K562 treated with DMSO at 1 percent for 24 hours (cell line): ENCODE measurements around the gene TMPRSS12. TPM values are rescaled to one million over a fixed set of nuclear protein-coding genes. Genes with fewer than 3 reads are reported as not detected.

Source experiments
- total RNA-seq: library from RNA; unstranded; fragments of 300-600 nt; gene quantifications from 2 replicates; pipeline ENCODE4 v1.2.3, GENCODE V29; 2022; ENCODE audit warnings: low read depth; ENCODE audit not compliant: insufficient read depth

Gene TMPRSS12, protein sequence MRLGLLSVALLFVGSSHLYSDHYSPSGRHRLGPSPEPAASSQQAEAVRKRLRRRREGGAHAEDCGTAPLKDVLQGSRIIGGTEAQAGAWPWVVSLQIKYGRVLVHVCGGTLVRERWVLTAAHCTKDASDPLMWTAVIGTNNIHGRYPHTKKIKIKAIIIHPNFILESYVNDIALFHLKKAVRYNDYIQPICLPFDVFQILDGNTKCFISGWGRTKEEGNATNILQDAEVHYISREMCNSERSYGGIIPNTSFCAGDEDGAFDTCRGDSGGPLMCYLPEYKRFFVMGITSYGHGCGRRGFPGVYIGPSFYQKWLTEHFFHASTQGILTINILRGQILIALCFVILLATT
- total RNA-seq = not detected in 2 replicates

DNA sequence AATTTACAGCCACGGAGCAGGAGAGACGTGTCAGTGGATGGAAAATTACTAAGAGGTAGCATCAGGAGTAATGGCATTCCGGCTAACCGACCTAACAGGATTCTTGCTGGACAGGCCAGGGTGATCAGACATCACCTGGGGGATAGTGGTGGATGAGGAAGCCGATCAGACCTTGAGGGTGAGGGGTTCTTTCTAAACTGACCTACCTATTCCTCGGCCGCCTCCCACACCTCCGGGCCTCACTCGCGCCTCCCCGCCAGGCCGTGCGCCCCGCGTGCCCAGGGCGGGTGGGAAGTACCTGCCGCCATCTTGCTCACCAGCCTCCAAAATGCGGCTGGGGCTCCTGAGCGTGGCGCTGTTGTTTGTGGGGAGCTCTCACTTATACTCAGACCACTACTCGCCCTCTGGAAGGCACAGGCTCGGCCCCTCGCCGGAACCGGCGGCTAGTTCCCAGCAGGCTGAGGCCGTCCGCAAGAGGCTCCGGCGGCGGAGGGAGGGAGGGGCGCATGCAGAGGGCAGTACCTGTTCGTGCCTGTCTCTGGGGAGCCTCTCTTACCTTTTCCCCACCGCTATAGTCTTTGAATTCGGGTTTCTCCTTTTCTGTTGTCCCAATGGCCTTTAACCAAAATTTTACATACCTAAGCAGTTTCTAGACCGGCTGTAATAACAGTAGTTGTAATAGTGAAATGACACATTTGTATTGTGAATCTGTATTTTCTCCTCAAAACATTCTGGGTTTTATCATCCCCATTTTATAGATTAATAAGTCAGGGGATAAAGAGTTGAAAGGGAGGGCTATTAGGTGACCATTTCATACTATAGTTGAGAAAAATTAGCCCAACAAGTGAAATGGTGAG is at the start of gene TMPRSS12:
TMPRSS12 (plus strand) TSS at position 290 of the 857 bp plus-strand sequence; CDS start at position 329, 39 bp downstream.

Other genes with a start within 250 kb of the TMPRSS12 start
- 16.4 and 18.7 TPM in 2 replicates for gene ATF1, start 78.8 kb upstream of the TMPRSS12 start, total RNA-seq
- not detected in 2 replicates for gene HIGD1C, start 109.6 kb downstream of the TMPRSS12 start, total RNA-seq
- 19.8 and 20.7 TPM in 2 replicates for gene SLC11A2, start 183.5 kb downstream of the TMPRSS12 start, total RNA-seq
- 96.5 and 101 TPM in 2 replicates for gene LETMD1, start 205.4 kb downstream of the TMPRSS12 start, total RNA-seq
- gene CSRNP2, start 240.7 kb downstream of the TMPRSS12 start, total RNA-seq = 21.6 and 28.9 TPM in 2 replicates